ENCODE data around the gene RCN1. TPM values are rescaled to one million over a fixed set of nuclear protein-coding genes. Genes with fewer than 3 reads are reported as not detected.

Gene RCN1
- total RNA-seq, 6 experiments from 2014 or later = 30.7 to 52.4 (median 37.7) TPM

GRCh38 chr11:32081129-32081641 lies 9.7 kb upstream of the RCN1 start:
- DNase-seq = no peak
- ATAC-seq = no peak
- intact Hi-C loops (cut with DNase I) = no loop called here
- H3K9me3 ChIP-seq = no peaks in the 10 kb centered on the region
- no peak overlapping the region for H3K4me3 ChIP-seq
- H3K27me3 ChIP-seq = no peaks in the 10 kb centered on the region
- H3K27ac ChIP-seq = no peak overlapping the region
- no peaks in the 10 kb centered on the region for H3K4me1 ChIP-seq
- H3K36me3 ChIP-seq = no peaks in the 10 kb centered on the region
- 22% methylated on average over 2 of the region's 3 CpGs for WGBS (ENCODE audit: insufficient coverage, low coverage, low lambda C conversion rate, missing lambda C conversion rate)
- TF ChIP-seq POLR2A (IDR thresholded peaks at IDR 0.05) = no peak
- TF ChIP-seq CTCF (IDR thresholded peaks at IDR 0.05) = no peak

GRCh38 chr11:32081901-32082300 lies 9.0 kb upstream of the RCN1 start:
- Histone ChIP-seq H3K4me1 (no peaks in the 10 kb centered on the region), H3K4me3 (no peak overlapping the region), H3K27me3 (no peaks in the 10 kb centered on the region), H3K36me3 (no peaks in the 10 kb centered on the region), H3K9me3 (no peaks in the 10 kb centered on the region), H3K27ac (no peak overlapping the region)
- no peak for TF ChIP-seq CTCF (IDR thresholded peaks at IDR 0.05)
- TF ChIP-seq POLR2A (IDR thresholded peaks at IDR 0.05) = no peak
- ATAC-seq (no peak), DNase-seq (no peak)
- WGBS (ENCODE audit: insufficient coverage, low coverage, low lambda C conversion rate, missing lambda C conversion rate) = 83% methylated on average over 1 of the region's 1 CpG
- intact Hi-C loops (cut with DNase I) = no loop called here

- TF ChIP-seq CTCF (IDR thresholded peaks at IDR 0.05) (no peak), POLR2A (IDR thresholded peaks at IDR 0.05) (no peak)
- H3K36me3 ChIP-seq = no peaks in the 10 kb centered on the region
- no peaks in the 10 kb centered on the region for H3K27me3 ChIP-seq
- 68% methylated on average over 5 of the region's 5 CpGs for WGBS (ENCODE audit: insufficient coverage, low coverage, low lambda C conversion rate, missing lambda C conversion rate)
- no peak overlapping the region for H3K4me3 ChIP-seq
- intact Hi-C loops (cut with DNase I) = no loop called here
- no peak for DNase-seq
- H3K4me1 ChIP-seq = no peaks in the 10 kb centered on the region
- no peaks in the 10 kb centered on the region for H3K9me3 ChIP-seq
- ATAC-seq = no peak
- no peak overlapping the region for H3K27ac ChIP-seq
These were observed 8.4 kb upstream of the RCN1 start for GRCh38 chr11:32082346-32082986.

GRCh38 chr11:32087597-32087996 lies 3.3 kb upstream of the RCN1 start:
- no peak overlapping the region for H3K27ac ChIP-seq

More at GRCh38 chr11:32087597-32087996, 3.3 kb upstream of the RCN1 start:
- no peaks in the 10 kb centered on the region for H3K27me3 ChIP-seq
- intact Hi-C loops (cut with DNase I) = no loop called here
- no peaks in the 10 kb centered on the region for H3K36me3 ChIP-seq
- ATAC-seq = no peak
- no peak overlapping the region for H3K4me3 ChIP-seq
- no peak for TF ChIP-seq CTCF (IDR thresholded peaks at IDR 0.05)
- H3K9me3 ChIP-seq = no peaks in the 10 kb centered on the region
- peaks cover 0 to 8% (median 2%) of the 10 kb centered on the region in 4 donors for H3K4me1 ChIP-seq
- 86% methylated on average over 1 of the region's 1 CpG for WGBS (ENCODE audit: insufficient coverage, low coverage, low lambda C conversion rate, missing lambda C conversion rate)
- DNase-seq = no peak

Data from right lobe of liver (tissue), 6 donors.